CD14-positive monocyte (primary cell): ENCODE measurements around the gene CCDC34. TPM values are rescaled to one million over a fixed set of nuclear protein-coding genes. Genes with fewer than 3 reads are reported as not detected.

Experiments
- DNase-seq, 3 donors: peaks; one replicate each; pipeline ENCODE4 v3.0.0-alpha.2; 2011 to 2022
- H2AFZ ChIP-seq: 2 replicates; pipeline ENCODE4 v1.6.0; 2012; ENCODE audit warnings: mild to moderate bottlenecking, low read depth, low read length, inconsistent platforms; ENCODE audit not compliant: insufficient read depth, poor library complexity, severe bottlenecking
- H3K27ac ChIP-seq, 2 donors: 1 replicate in 1 of 2; 2 replicates in 1 of 2; pipeline ENCODE4 v1.5.1; 2012 to 2013; ENCODE audit warnings: low read length in 2 of 2, control low read depth in 1 of 2, inconsistent platforms in 1 of 2, low read depth in 1 of 2, mild to moderate bottlenecking in 1 of 2
- H3K27me3 ChIP-seq, 2 donors: one replicate each; pipeline versions ENCODE4 v1.6.0 to v1.6.1; 2011 to 2013; ENCODE audit warnings: low read length in 2 of 2; ENCODE audit not compliant: control insufficient read depth in 2 of 2, insufficient read depth in 2 of 2
- H3K36me3 ChIP-seq, 2 donors: replicated peaks in 1 of 2; 1 replicate in 1 of 2; 2 replicates in 1 of 2; pipeline versions ENCODE4 v1.5.1 to v1.6.1; 2012 to 2013; ENCODE audit warnings: low read length in 2 of 2, control low read depth in 1 of 2, inconsistent platforms in 1 of 2, mild to moderate bottlenecking in 1 of 2; ENCODE audit not compliant: insufficient read depth in 2 of 2, control insufficient read depth in 1 of 2
- H3K4me1 ChIP-seq, 2 donors: 1 replicate in 1 of 2; 2 replicates in 1 of 2; pipeline versions ENCODE4 v1.5.1 to v1.6.1; 2012 to 2013; ENCODE audit warnings: low read length in 2 of 2, control low read depth in 1 of 2, inconsistent platforms in 1 of 2, mild to moderate bottlenecking in 1 of 2, moderate library complexity in 1 of 2; ENCODE audit not compliant: insufficient read depth in 2 of 2, control insufficient read depth in 1 of 2
- H3K4me2 ChIP-seq: replicated peaks from 2 replicates; pipeline ENCODE3; 2012; ENCODE audit warnings: low read length, moderate library complexity, mild to moderate bottlenecking; ENCODE audit not compliant: poor library complexity, severe bottlenecking; ENCODE audit errors: extremely low read depth
- H3K4me3 ChIP-seq, 3 experiments: fragments of 200-600 bp in 1 of 3; sonication (generic) in 1 of 3; replicated peaks in 1 of 3; 1 replicate in 2 of 3; 2 replicates in 1 of 3; pipeline ENCODE4 v1.5.1; 2011 to 2013; ENCODE audit warnings: low read length in 3 of 3, mild to moderate bottlenecking in 3 of 3, control low read depth in 2 of 3, low read depth in 2 of 3, inconsistent platforms in 1 of 3, moderate library complexity in 1 of 3
- H3K79me2 ChIP-seq: 2 replicates; pipeline ENCODE4 v1.6.0; 2012; ENCODE audit warnings: mild to moderate bottlenecking, control low read depth, inconsistent platforms, low read length, moderate library complexity; ENCODE audit not compliant: insufficient read depth
- H3K9ac ChIP-seq: 2 replicates; pipeline ENCODE4 v1.6.0; 2017; ENCODE audit warnings: low read length, mild to moderate bottlenecking; ENCODE audit not compliant: insufficient read depth, poor library complexity, severe bottlenecking
- H3K9me3 ChIP-seq, 2 donors: replicated peaks in 1 of 2; 1 replicate in 1 of 2; 2 replicates in 1 of 2; pipeline versions ENCODE4 v1.5.1 to v1.6.1; 2012 to 2013; ENCODE audit warnings: low read length in 2 of 2, control low read depth in 1 of 2; ENCODE audit not compliant: control insufficient read depth in 1 of 2, insufficient read depth in 1 of 2
- H4K20me1 ChIP-seq: 2 replicates; pipeline ENCODE4 v1.6.0; 2012; ENCODE audit warnings: mild to moderate bottlenecking, low read length, control low read depth, moderate library complexity; ENCODE audit not compliant: insufficient read depth
- H3K27ac Mint-ChIP-seq, 7 donors: one replicate each; pipeline ENCODE4 v1.8.0; 2020; ENCODE audit warnings: mild to moderate bottlenecking in 7 of 7, mixed read lengths in 7 of 7, moderate library complexity in 6 of 7, inconsistent platforms in 2 of 7
- H3K27me3 Mint-ChIP-seq, 3 donors: one replicate each; pipeline ENCODE4 v1.8.0; 2021 to 2022; ENCODE audit warnings: low read depth in 3 of 3, mild to moderate bottlenecking in 3 of 3, mixed read lengths in 3 of 3, moderate library complexity in 3 of 3, inconsistent platforms in 1 of 3
- H3K36me3 Mint-ChIP-seq, 2 donors: one replicate each; pipeline ENCODE4 v1.8.0; 2020; ENCODE audit warnings: mixed read lengths in 2 of 2, inconsistent platforms in 1 of 2, mild to moderate bottlenecking in 1 of 2
- H3K4me1 Mint-ChIP-seq: one replicate; pipeline ENCODE4 v1.8.0; 2020; ENCODE audit warnings: mild to moderate bottlenecking, mixed read lengths
- H3K4me3 Mint-ChIP-seq, 2 donors: one replicate each; pipeline ENCODE4 v1.8.0; 2020; ENCODE audit warnings: mild to moderate bottlenecking in 2 of 2, mixed read lengths in 2 of 2, moderate library complexity in 1 of 2
- H3K9me3 Mint-ChIP-seq, 7 donors: one replicate each; pipeline ENCODE4 v1.8.0; 2020 to 2022; ENCODE audit warnings: mixed read lengths in 7 of 7, mild to moderate bottlenecking in 6 of 7, moderate library complexity in 6 of 7, inconsistent platforms in 2 of 7
- WGBS: methylation state at CpG from one replicate; pipeline ENCODE4 v1.1.5; 2013; ENCODE audit warnings: missing lambda C conversion rate; ENCODE audit not compliant: insufficient coverage; 5-methylcytosine and 5-hydroxymethylcytosine counted together
- intact Hi-C, 2 donors: fragments of 100-400 bp; cut with micrococcal nuclease; formaldehyde crosslinking; loops; one replicate each; pipeline versions ENCODE4 v1.15.0 to v1.15.1; 2023
- polyA plus RNA-seq, 3 donors: library from polyadenylated mRNA; depleted of rRNA in 1 of 3; unstranded in 2 of 3; stranded (reverse) in 1 of 3; fragments of 300-500 nt in 2 of 3; fragments of >200 nt in 1 of 3; fragmentation: Illumina TruSeq in 2 of 3; gene quantifications; 1 replicate in 2 of 3; 2 replicates in 1 of 3; pipeline ENCODE4 v1.2.3, GENCODE V29; 2012 to 2021
- TF ChIP-seq, protein P1 (sequence below): fragments of 200-600 bp; IDR thresholded peaks from one replicate; pipeline ENCODE4 v1.8.0; 2022; ENCODE audit warnings: antibody characterized with exemption, mild to moderate bottlenecking

The CCDC34 gene
- polyA plus RNA-seq, 3 donors: 0.08 to 0.11 (median 0.11) TPM

DNA sequence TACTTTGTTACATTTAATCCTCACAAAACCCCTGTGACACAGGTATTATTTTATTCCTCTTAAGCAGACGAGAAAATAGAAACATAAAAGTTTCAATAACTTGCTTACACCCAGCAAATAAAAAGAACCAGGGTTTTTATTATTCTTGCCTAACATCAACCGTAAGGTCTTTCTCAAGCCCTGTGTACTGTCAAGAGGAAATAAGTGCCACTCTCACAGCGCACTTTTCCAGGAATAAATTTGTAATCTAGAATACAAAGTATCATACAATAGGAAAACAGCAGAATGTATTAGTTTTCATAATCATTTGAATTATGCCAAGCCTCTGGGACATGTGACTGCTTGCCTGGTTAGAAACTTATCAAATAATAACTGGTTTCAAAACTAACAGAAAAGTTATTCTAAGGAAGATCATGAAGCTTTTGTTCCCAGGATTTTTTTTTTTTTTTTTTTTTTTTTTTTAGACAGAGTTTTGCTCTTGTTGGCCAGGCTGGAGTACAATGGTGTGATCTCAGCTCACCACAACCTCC lies 7.4 kb downstream of the CCDC34 start:
- Histone ChIP-seq H3K36me3 (no peaks in the 10 kb centered on the region), H3K9me3 (no peaks in the 10 kb centered on the region), H4K20me1 (no peaks in the 10 kb centered on the region), H3K9ac (no peak overlapping the region), H2AFZ (no peak overlapping the region), H3K4me2 (no peak overlapping the region), H3K27ac (no peak overlapping the region), H3K27me3 (no peaks in the 10 kb centered on the region), H3K4me3 (no peak overlapping the region), H3K4me1 (peaks cover 0 to 3% of the 10 kb centered on the region in 2 donors), H3K79me2 (no peaks in the 10 kb centered on the region)
- Mint-ChIP-seq H3K9me3 (no peaks in the 10 kb centered on the region), H3K4me3 (no peak overlapping the region), H3K36me3 (peaks cover 0 to 3% of the 10 kb centered on the region in 2 donors), H3K27me3 (no peaks in the 10 kb centered on the region), H3K27ac (no peak overlapping the region), H3K4me1 (peaks cover 12% of the 10 kb centered on the region)
- intact Hi-C loops: no loop called here
- no CpG with 5 or more reads among the region's 3 CpGs for WGBS
- TF ChIP-seq, protein P1, sequence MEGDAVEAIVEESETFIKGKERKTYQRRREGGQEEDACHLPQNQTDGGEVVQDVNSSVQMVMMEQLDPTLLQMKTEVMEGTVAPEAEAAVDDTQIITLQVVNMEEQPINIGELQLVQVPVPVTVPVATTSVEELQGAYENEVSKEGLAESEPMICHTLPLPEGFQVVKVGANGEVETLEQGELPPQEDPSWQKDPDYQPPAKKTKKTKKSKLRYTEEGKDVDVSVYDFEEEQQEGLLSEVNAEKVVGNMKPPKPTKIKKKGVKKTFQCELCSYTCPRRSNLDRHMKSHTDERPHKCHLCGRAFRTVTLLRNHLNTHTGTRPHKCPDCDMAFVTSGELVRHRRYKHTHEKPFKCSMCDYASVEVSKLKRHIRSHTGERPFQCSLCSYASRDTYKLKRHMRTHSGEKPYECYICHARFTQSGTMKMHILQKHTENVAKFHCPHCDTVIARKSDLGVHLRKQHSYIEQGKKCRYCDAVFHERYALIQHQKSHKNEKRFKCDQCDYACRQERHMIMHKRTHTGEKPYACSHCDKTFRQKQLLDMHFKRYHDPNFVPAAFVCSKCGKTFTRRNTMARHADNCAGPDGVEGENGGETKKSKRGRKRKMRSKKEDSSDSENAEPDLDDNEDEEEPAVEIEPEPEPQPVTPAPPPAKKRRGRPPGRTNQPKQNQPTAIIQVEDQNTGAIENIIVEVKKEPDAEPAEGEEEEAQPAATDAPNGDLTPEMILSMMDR: no peak
- DNase-seq: no peak

DNA sequence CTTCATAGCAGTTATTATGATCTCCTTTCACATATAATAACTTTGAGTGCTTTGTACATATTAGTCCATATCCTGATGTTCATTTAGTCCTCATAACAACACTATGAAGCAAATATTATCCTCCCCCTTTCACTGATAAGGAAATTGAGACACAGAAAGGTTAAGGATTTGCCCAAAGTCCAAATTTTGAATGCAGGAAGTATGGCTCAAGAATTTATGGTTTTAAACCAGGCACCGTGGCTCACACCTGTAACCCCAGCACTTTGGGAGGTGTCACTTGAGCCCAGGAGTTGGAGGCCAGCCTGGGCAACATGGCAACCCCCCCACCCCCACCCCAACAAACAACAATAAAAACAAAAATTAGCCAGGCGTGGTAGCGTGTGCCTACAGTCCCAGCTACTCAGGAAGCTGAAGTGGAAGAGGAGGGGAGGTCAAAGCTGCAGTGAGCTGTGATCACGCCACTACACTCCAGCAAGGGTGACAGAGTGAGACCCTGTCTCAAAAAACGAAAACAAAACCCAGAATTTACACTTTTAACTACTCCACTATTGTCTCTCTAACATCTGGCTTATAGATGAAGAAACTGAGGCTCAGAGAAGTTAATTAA lies 8.6 kb downstream of the CCDC34 start:
- H3K27ac ChIP-seq: no peak overlapping the region
- no peak overlapping the region for H3K27ac Mint-ChIP-seq
- H3K27me3 Mint-ChIP-seq: no peaks in the 10 kb centered on the region
- no peaks in the 10 kb centered on the region for H3K9me3 ChIP-seq
- TF ChIP-seq, protein P1: no peak
- no peak overlapping the region for H3K9ac ChIP-seq
- no peaks in the 10 kb centered on the region for H3K9me3 Mint-ChIP-seq
- no peak overlapping the region for H3K4me3 ChIP-seq
- intact Hi-C loops: no loop called here
- no peaks in the 10 kb centered on the region for H4K20me1 ChIP-seq
- no peak for DNase-seq
- H3K4me1 Mint-ChIP-seq: peaks cover 12% of the 10 kb centered on the region
- H3K36me3 Mint-ChIP-seq: peaks cover 5 to 10% of the 10 kb centered on the region in 2 donors
- H3K27me3 ChIP-seq: no peaks in the 10 kb centered on the region
- peaks cover 0 to 3% of the 10 kb centered on the region in 2 donors for H3K4me1 ChIP-seq
- H3K79me2 ChIP-seq: no peaks in the 10 kb centered on the region
- H3K36me3 ChIP-seq: no peaks in the 10 kb centered on the region
- H3K4me3 Mint-ChIP-seq: no peak overlapping the region
- H2AFZ ChIP-seq: no peak overlapping the region
- no peak overlapping the region for H3K4me2 ChIP-seq
- 67% methylated on average over 1 of the region's 5 CpGs for WGBS
